ENCODE data around the gene ATF3.

ATF3 gene

DNA sequence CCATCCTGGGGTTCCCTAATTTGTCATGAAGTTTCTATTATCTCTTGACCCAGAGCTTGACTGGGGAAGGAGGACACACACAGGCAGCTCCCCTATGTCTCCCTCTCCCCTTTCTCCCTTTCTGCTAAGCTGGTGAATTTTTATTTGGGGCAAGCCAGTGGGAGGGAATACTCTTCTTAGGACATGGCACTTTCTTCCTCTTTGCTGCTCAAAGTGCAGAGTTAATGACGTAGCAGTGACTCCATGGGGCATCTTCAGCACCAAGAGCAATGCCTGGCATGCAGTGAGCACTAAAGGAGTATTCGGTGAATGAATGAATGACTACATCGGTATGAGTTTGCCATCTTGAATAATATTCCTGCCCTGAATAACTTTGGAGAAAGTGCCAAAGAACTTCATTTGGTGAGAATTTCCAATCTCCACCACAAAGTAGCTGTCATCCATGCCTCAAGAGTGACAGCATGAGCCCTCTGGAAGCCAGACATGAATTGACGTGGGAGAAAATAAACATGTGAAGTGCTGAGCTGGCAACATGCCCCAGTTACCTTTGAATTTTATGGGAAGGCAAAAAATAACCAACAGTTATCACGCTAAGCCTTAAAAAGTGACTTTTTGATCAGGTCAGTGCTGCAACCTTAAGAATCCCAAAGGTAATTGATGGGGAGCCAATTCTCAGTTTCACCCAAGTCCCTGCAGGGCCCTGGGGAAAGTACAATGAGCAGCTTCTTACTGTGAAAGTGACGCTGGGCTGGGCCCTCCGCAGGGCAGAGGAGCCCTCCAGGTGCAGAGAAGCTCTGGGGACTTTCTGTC is 22.1 kb upstream of the ATF3 start:
- no peak for DNase-seq (ENCODE audit: low spot score)

DNA sequence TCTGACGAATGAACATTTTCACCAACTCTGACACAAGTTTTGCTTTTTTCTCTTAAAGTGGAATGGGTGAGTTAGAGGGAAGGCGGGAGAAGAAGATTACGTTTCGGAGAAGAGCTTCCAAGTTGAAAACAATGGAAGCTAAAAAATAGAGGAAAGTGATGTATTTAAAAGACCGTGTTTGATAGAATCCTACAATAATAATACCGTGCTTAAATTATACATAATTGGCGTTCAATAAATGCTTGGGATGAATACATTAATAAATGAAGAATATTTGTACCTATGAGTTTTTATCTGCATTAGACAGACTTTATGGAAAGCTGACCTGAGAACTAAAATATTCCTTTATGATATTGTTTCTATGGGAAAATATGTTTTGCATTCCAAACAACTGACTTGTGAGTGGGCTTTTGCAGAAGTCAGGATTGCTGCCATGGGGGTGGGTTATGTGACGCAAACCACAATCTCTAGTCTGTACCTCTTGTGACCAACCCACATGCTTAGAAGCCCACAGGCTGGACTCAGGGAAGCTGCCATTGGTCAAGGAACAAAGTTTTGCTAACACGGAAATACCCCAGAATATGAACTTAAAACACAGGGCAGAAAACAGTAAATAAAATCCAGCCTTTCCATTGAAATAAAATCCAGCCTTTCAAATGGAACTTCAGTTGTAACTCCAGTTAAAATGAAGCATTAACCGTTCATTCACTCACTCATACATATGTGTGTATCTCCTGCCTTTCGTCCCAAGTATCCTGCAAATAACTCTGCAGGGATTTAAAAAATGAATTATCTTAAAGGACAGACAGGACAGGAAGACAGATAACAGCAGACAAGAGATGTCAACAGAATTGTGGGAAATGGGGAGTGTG is 21.3 kb upstream of the ATF3 start:
- DNase-seq (ENCODE audit: low spot score) = no peak

GRCh38 chr1:212587888-212588510 is 20.6 kb upstream of the ATF3 start:
- DNase-seq (ENCODE audit: low spot score) = no peak

DNA sequence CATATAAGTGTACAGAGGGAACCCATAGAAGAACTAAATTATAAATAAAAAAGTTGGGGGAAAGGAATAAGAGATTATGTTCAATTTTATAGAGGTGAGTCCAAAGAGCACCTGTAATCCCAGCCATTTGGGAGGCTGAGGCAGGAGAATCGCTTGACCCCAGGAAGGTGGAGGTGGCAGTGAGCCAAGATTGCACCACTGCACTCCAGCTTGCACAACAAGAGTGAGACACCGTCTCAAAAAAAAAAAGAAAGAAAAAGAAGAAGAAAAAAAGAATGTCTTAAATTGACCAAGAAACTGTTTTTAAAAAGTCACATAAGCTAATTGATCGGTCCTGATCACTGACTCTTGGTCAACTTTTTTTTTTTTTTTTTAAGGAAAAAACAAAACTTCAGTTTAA is 19.1 kb upstream of the ATF3 start:
- DNase-seq (ENCODE audit: low spot score) = no peak

- no peak for DNase-seq (ENCODE audit: low spot score)
Measured at GRCh38 chr1:212591922-212592321, 16.6 kb upstream of the ATF3 start.

- DNase-seq (ENCODE audit: low spot score) = no peak
Measured at GRCh38 chr1:212593821-212594251, 14.7 kb upstream of the ATF3 start.

DNA sequence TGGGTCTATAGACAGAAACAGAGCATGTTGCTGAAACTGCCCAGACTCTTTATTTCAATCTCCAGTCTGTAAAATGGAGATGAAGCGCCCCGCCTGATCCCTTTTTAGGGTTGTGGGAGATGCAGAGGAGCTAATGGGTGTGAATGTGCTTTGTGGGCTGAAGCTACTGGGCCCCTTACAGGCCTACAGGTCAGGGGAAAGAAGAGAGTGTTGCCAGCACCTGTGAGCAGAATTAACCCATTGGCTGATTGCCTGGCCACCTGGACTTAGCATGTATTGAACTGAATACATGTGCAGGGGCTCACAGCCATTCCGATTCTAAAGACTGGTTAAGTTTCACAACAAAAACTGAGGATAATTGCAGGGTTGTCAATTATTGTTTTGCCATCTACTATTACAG is 13.9 kb upstream of the ATF3 start:
- DNase-seq (ENCODE audit: low spot score) = no peak

DNA sequence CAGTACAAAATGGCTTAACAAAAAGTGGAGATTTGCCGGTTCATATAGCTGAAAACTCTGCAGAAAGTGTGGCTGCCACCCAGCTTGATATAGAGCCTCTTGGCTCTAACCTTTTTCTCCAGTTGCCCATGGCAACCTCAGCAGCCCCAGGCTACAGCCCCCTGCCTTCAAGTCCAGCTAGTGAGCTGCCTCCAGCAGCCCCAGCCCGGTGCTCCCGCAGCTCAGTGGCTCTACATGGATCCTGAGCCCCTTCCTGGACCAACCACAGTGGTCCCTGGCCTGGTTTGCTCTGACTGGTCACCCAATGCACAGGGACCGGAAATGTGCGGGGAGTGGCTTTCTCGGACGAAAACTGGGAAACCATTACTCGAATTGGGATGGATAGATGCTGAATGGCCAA is 13.3 kb upstream of the ATF3 start:
- no peak for DNase-seq (ENCODE audit: low spot score)

DNA sequence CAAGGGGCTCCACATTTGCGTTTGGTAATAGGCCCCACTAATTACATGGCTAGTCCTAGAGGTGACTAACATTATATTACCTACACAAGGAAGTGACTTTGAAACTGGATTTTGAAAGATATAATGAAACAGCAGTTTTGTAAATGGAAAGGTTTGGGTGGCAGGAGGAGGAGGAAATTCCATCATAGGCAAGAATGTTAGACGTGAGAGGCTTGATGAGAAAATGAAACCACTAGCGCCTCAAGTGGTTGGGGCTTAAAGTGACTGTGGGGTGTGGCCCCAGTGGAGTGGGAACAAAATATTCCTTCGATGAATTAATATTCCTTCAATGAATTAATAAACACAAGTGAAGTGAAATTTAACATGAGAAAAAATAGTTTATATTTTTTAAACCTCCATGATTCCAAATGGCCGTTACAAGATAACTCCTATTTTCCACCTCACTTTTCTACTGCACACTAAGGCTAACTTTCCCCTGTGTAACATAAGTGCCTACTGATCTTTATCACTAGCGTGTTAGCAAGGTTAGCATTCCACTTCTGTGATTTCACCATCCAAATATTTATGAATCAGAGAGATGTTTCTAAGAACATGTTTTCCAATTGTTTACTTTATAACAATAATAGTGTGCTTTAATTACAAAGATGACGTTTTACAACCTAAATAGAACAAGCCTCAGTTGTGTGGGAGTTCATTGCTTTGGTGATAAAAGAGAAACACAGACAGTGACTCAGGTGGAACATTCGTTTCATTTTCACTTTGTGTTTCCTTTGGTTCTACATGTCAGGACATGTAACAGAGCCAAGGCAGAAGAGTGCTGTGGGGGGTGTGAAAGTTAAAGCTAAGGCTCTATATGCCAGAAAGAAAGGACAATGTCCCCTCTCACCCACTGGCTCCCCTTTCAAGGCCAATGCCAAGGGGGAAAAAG is 12.5 kb upstream of the ATF3 start:
- peak; percentile 97 for DNase-seq (ENCODE audit: low spot score)

DNA sequence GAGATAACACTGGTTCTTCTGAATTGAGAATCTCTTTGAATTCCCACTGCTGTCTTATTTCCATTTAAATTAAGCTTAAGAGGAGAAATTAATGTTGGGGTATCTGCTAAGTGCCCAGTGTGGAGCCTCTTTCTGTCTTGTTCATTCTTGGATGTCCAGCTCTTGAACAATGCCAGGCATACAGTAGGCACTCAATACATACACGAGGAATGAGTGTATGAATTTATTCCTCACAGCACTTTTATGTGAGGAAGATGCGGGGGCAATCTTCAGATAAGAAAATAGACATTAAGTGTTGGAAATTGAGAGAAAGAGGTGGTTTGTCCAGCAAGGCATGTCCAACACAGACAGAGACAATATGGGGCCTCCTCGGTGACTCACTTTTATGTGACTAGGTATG is 11.8 kb upstream of the ATF3 start:
- no peak for DNase-seq (ENCODE audit: low spot score)

- no peak for DNase-seq (ENCODE audit: low spot score)
Measured at GRCh38 chr1:212597487-212597886, 11.1 kb upstream of the ATF3 start.

DNA sequence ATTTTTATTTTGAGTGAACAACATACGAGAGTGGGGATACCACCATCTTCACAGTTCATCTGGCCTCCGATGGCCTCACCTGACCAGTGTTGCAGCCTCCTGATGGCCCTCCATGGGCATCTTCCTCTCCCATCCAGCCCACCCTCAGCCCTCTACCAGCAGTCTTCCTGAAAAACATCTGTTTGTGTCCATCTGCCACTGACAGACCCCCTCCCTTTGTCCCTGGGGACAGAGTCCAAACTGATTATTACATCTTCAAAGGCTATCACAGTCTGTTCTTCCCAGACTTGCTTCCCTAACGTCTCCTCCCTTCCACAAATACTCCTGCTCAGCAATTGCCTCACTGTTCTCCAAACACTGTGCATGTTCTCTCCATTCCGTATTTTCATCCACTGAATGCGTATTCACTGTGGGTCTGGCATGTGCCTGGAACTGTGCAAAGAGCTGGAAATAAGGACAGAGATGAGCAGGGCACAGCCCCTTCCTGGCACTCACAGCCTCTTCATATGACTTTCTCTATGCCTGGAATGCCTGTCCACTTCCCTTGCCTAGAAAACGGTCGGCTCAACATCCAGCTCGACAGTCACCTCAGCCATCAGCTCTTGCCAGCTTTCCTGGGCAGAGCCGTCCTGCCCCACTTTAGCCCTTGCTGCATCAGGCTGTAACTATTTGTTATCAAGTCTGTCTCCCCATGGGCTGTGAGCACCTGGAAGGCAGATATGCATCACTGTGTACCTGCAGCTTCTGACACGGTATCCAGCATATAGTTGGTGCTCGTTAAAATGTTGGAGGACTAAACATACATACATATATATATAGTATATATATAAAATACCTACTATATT is 8.3 kb upstream of the ATF3 start:
- no peak for DNase-seq (ENCODE audit: low spot score)

DNA sequence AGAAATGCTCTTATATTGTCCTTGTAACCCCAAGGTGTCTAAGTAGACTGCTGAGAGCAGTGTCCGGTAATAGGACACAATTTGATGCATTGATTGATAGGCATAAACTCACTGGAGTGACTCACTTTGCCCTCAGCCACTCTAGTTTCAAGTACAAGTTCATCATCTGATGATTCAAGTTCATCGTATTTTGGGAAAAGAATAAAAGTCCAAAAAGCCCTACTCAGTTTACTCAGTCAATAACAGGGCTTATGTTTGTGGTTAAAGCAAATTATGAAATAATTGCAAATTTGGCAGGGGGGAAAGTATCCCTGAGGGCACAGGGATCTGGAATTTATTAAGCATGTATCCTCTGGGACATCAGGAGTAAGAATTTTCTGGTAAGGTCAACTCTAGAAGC is 7.6 kb upstream of the ATF3 start:
- DNase-seq (ENCODE audit: low spot score) = no peak

DNA sequence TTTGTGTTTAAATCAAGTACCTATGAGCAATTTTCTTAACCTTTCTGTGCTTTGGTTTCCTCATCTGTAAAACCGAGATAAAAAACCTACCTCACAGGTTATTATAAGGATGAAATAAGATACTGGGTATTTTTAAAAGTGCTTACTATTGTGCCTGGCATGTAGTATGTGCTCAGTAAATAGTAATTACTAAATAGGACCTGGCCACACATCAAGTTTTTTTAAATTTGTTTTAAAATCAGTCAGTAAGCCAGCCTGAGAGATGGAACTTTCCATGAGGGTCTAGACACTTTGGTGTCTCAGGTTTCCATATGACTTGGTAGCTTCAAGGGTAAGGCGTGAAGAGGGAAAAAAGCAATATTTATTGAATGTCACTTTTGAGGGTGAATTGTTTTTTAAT is 7.0 kb upstream of the ATF3 start:
- DNase-seq (ENCODE audit: low spot score) = no peak

GRCh38 chr1:212605441-212606394 is 2.8 kb upstream of the ATF3 start:
- DNase-seq (ENCODE audit: low spot score) = no peak

DNA sequence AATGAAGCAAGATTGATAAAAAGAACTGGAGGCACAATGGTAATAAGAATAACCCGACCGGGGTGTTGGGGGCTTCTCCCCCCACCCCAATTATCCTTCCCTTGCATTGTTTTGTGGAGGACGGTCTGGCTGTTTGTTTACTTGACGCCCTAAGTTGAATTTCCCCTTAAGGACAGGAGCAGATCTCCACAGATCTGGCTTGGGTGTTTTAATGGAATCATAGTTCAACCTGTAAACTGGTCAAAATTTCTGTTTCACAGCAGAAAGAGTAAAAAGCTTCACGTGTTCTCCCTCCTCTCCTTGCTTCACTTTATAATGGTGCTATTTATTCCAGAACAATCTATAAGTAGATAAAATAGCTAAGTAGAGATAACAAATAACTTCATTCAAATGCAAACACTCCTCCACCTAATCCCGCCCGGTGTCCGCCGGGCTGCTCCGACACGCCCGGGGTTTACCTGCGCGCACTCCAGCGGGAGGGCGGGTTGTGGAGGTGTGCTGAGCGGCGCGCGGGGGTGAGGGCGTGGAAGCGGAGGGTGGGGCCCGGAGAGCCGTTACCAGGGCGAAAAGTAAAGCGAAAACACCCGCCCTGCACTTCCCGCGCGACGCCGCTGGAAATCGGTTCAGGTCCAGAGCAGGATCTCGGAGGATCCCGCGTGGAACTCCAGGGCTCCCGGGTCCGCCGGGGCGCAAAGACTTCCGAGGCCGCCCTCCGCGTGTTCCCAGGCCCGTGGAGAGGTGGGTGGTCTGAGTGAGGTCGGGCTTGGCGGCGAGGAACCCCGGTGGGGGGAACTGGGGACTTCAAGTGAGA is 2.0 kb upstream of the ATF3 start:
- peak; percentile 78 for DNase-seq (ENCODE audit: low spot score)

DNA sequence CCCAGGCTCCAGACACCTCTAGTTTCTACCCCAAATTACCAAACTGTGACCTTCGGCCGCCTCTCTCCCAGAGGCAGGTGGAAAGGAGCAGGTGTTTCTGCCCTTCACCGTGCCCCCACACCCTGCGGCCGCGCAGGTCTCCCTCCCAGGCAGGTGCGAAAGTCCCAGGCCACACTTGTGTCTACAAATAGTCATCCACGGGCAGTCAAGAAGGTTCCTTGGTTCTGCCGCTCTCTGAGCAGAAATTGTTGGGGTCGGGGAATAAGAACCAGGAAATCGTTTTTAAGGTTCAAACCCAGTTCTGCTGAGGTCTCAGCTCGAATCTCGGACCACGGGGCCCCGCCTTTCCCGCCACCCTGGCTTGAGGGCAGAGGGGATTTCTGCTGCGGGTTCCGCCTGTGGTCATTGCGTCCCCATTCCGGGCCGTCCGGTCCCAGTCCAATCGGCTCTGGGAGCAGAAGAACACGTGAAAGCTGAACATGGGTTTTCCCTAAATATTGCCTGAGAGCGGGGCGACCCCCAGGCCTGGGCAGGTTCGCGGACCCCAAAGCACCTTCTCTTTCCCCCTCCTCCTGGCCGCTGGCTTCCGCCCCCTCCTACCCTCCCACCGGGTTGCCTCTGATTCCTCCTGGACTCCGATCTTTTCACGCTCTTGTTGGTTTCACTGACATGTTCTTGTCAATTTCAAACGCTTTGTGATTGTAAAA is 1.2 kb upstream of the ATF3 start:
- DNase-seq (ENCODE audit: low spot score) = peak; percentile 44

GRCh38 chr1:212607913-212608391 is 609 bp upstream of the ATF3 start:
- no peak for DNase-seq (ENCODE audit: low spot score)

All from SW480 (cell line).